Retinal pigment epithelial cell (primary cell): ENCODE results near the gene PID1.

Experiments used
- DNase-seq: peaks from one replicate; pipeline ENCODE4 v3.0.0-alpha.2; 2010; ENCODE audit warnings: low read depth
- H3K4me3 ChIP-seq: 2 replicates; pipeline ENCODE4 v1.5.1; 2011; ENCODE audit warnings: mild to moderate bottlenecking, low read length, control low read depth, moderate library complexity
- CTCF ChIP-seq: conservative IDR thresholded peaks from 2 replicates; pipeline ENCODE4 v1.5.1; 2011; ENCODE audit warnings: low read depth, low read length, control low read depth, inconsistent platforms

The PID1 gene

GRCh38 chr2:229152674-229153073, 118.4 kb downstream of the PID1 start:
- no peak overlapping the region for H3K4me3 ChIP-seq
- DNase-seq: no peak
- no peak for TF ChIP-seq CTCF

DNA sequence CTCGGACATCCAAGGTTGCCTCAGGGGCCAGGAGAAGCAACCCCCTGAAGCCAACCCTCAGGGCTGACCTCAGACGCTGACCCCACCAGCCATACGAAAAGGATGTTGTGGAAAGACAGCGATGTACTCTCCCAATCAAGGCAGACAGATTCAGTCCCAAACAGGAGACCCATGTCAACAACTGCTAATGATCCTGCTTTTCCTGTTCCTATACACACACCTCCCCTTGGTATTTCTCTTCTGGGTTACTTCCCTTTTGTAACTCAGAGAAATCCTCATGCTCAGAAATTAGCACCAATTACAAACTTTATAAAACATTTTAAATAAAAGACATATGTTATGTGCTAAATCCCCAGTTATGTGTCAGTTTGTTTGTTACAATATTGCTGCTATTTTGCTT, 120.8 kb downstream of the PID1 start:
- no peak for TF ChIP-seq CTCF
- no peak for DNase-seq
- H3K4me3 ChIP-seq: no peak overlapping the region

GRCh38 chr2:229141424-229142025, 129.6 kb downstream of the PID1 start:
- peak; percentile 63 for DNase-seq
- H3K4me3 ChIP-seq: no peak overlapping the region

GRCh38 chr2:229137639-229138038, 133.4 kb downstream of the PID1 start:
- no peak for TF ChIP-seq CTCF
- no peak overlapping the region for H3K4me3 ChIP-seq
- DNase-seq: no peak

More at GRCh38 chr2:229141424-229142025, 129.6 kb downstream of the PID1 start:
- TF ChIP-seq CTCF: no peak

DNA sequence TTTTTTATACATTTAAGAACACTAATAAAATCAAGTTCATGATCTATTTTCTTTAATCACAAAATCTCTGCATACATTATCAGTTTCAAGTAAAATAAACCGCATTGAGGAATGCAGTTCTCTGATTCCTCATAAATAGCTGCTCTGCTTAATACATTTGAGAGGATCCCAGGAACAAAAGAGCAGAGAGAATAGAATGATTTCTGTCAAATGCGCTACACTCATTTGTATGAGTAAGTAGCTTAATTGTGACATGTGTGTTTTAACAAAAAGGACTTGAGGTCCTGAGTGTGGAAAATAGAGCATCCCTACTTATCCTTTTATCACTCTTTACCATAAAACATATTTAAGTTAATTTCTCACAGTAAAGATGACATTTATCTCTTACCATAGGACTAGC, 134.0 kb downstream of the PID1 start:
- H3K4me3 ChIP-seq: no peak overlapping the region
- no peak for DNase-seq
- TF ChIP-seq CTCF: no peak

GRCh38 chr2:229133155-229133772, 137.8 kb downstream of the PID1 start:
- no peak overlapping the region for H3K4me3 ChIP-seq
- TF ChIP-seq CTCF: peak; percentile 66
- no peak for DNase-seq

DNA sequence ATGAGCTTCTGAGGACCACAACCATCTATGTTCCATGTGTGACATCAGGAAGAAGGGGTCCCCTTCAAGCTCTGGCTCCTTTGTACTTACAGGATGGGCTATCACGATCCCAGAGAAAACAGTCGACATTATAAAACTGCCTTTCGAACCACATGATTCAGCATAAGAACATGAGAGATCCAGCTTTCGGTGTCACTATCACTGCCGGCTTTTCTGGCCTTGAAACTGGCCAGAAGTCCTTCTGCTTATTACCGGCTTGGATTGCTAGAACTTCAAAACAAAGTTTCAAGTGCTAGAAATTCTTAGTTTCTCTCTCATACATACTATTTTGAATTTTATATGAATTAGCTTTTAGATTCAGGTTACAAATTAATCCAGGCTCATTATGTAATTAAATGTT, 138.9 kb downstream of the PID1 start:
- TF ChIP-seq CTCF: no peak
- H3K4me3 ChIP-seq: no peak overlapping the region
- no peak for DNase-seq
